MM.1S (cell line): ENCODE results near the gene TBC1D22B.

ENCODE experiments used
- CTCF ChIP-seq: fragments of 300-600 bp; sonication (generic); IDR thresholded peaks from 2 replicates; pipeline ENCODE4 v1.5.1; 2016; ENCODE audit warnings: antibody characterized with exemption, low read length, mixed read lengths
- EZH2 ChIP-seq: fragments of 300-600 bp; sonication (generic); optimal IDR thresholded peaks from 2 replicates; pipeline ENCODE3; 2017; ENCODE audit warnings: low read depth, mild to moderate bottlenecking, antibody characterized with exemption, low read length, mixed read lengths

GRCh38 chr6:37339741-37340638, 82.4 kb downstream of the TBC1D22B start:
- no peak for TF ChIP-seq CTCF
- no peak for TF ChIP-seq EZH2
